Amygdala (tissue), 56 donors: ENCODE results near the gene MAGI2.

Experiments
- DNase-seq, 56 donors: peaks; one replicate each; lab custom pipeline; 2025; lab: John Stamatoyannopoulos, UW

MAGI2 gene

DNA sequence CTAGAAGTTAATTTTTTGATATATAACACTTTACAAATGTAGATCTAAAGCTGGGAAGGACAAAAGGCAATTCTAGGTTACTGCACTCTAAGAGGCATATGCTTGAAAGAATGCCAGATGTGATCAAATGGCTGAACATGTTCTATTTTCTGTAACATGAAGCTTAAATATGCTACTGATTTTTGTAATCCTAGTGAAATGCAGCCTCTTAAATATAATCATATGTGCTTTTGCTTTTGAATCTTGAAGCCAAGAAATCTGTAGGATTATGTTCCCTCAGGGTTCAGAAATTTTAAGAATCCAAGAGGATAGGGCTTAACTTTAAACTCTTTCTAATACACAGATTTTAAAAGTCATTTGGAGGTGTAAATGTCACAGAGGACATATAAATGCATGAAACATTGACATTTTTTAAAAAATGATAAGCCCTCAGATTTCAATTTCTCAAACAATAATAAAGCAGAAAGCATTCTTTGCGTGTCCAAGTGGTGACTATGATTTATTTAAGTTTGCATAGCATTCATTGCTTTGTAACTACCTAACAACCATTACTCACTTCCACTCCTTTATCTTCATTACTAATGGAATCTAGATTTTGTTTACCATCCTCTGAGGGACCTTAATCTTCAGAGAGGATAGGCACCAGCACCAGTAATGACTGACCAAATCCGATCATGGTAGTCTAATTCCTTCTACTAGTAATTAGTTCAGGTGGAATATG lies 170.4 kb downstream of the MAGI2 start:
- no peak for DNase-seq

GRCh38 chr7:79282070-79282694 lies 171.3 kb downstream of the MAGI2 start:
- peak in 29 of 56 donors; percentile 1 to 67 (median 9) for DNase-seq

GRCh38 chr7:79281426-79281825 lies 172.0 kb downstream of the MAGI2 start:
- DNase-seq, result no peak

GRCh38 chr7:79272938-79273337 lies 180.5 kb downstream of the MAGI2 start:
- DNase-seq, result no peak

DNA sequence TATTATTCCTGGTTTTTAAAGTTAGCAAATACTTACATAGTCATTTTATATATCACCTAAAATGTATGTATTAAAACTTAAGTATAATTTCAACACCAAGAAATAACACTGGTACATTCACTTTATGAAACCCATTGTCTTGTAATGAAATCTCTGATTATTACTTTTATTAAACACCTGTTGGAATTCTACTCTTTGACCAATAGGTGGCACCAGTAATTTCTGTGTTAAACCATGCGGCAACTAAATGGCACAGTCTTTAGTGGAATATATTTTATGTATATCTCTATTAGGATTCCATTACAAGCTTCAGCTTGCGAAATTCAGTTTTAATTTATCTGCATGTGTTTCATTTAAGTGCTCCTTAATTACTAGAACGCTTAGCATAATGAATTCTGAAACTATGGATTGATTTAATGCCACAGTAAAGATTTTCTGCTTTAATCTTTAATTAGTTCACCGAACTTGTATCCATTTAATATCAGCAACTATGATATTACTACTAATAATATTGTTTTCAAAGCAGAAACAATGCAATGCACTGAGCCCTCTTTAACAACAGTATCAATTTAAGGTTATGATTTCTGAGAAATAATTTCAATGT lies 181.3 kb downstream of the MAGI2 start:
- DNase-seq, result no peak

DNA sequence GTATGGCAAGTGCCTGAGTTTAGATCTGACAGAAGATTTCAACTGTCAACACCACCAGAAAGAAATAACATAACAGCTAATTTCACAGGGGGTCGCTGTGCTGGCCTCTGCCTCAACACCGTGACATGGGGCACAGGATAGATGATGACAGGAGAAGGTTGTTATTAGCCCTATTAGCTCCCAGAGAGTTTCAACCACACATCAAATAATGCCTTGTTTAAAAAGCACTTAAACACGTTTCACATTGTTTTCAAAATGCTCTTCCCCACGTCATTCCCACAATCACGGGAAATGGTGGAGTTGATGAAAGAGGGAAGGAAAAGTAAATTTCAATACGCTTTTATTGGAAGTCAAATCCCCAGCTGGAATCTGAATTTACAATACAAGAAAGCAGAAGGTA lies 184.7 kb downstream of the MAGI2 start:
- DNase-seq, result no peak

GRCh38 chr7:79258826-79259225 lies 194.6 kb downstream of the MAGI2 start:
- DNase-seq, result no peak

GRCh38 chr7:79257959-79258358 lies 195.5 kb downstream of the MAGI2 start:
- DNase-seq, result no peak

DNA sequence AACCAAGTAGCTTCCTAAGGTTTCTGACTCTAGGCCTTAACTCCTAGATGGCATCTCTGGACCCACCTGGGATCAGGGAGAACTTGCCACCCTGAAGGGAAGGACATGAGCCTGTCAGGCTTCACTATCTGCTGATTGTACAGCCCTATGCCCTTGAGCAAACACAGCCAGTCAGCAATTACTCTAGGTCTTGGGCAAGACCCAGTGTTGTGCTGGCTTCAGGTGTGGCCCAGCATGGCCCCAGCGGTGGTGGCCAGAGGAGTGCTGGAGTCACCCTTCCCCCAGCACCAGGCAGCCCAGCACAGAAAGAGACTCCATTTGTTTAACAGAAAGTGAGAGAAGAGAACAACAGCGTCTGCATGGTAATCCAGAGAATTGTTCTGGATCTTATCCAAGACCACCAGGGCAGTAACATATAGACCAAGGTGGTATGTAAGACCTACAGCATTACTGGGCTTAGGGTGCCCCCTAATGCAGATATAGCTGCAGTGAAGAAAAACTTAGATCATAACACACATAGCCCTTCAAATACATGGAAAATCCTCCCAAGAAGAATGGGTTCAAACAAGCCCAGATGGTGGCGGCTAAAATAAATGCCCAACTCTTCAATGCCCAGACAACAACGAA lies 207.7 kb downstream of the MAGI2 start:
- DNase-seq, result no peak

DNA sequence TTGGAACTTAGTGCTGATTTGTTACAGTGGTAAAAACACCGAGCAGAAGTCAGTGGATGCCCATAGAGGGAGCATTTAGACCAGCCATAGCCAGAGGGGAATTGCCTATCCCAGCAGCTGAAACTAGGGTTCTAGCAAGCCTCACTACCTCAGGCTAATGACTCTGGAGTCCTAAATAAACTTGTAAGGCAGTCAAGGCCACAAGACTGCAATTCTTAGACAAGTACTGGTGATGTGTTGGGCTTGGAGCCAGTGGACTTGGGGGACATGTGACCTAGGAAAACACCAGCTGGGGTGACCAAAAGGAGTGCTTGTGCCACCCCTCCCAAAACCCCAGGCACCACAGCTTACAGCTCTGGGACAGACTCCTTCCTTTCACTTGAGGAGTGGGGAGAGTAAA lies 209.0 kb downstream of the MAGI2 start:
- peak in 1 of 56 donors; percentile 11 for DNase-seq

DNA sequence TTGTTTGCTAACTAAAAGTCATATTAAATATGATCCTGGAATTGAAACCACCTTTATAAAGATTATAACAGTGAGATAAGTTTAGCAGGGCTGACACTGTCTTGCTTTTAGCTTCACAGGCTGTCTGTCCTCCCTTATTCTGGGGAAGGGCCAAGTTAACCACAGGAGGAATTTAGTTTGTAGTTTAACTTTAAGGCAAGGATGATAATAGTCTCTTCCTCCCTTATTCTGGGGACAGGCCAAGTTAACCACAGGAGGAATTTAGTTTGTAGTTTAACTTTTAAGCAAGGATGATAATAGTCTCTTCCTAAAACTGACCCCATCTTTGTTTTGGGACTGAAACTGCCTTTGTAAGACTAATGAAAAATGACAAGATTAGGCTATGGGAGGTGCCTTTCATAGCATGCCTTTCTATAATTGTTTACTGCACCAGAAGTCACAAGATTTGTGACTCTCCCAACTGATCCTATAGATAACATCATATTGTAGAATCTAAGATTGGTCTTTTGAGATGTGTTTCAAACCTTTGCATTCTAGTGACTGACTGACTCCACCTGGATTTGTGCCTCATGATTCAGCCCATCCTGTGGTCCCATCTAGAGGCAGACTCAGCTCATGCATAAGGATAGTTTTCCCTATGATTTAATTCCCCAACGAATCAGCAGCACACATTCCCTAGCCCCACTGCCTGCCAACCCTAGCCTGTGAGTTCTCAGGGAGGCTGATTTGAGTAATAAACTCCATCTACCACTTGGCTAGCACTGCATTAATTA lies 212.0 kb downstream of the MAGI2 start:
- DNase-seq, result no peak

GRCh38 chr7:79240413-79240812 lies 213.1 kb downstream of the MAGI2 start:
- no peak for DNase-seq

- DNase-seq, result no peak
These were observed 217.0 kb downstream of the MAGI2 start for GRCh38 chr7:79236352-79237028.

- DNase-seq, result no peak
These were observed 226.4 kb downstream of the MAGI2 start for GRCh38 chr7:79227044-79227443.

GRCh38 chr7:79221211-79221610 lies 232.3 kb downstream of the MAGI2 start:
- no peak for DNase-seq

GRCh38 chr7:79217976-79218626 lies 235.4 kb downstream of the MAGI2 start:
- no peak for DNase-seq

GRCh38 chr7:79217468-79217867 lies 236.0 kb downstream of the MAGI2 start:
- DNase-seq, result no peak

DNA sequence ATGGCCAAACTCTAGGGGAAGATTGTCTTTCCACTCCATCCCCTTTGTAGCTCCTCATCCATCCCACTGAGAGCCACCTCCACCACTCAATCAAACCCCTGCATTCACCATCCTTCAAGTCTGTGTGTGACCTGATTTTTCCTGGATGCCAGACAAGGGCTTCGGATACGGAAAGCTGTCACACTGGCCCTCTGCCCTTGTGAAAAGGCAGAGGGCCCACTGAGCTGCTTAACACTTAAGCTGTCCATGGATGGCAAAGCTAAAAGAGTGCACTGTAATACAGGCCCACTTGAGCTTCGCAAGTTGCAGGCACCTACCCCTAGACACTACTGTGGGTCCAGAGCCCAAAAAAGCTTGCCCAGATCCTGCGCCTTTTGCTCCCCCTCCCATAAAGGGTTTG lies 237.2 kb downstream of the MAGI2 start:
- no peak for DNase-seq

GRCh38 chr7:79212334-79212733 lies 241.1 kb downstream of the MAGI2 start:
- no peak for DNase-seq

GRCh38 chr7:79211724-79212123 lies 241.7 kb downstream of the MAGI2 start:
- no peak for DNase-seq
